Measurements from ENCODE around the gene PMEL. TPM values are rescaled to one million over a fixed set of nuclear protein-coding genes. Genes with fewer than 3 reads are reported as not detected.

PMEL gene
- polyA plus RNA-seq, 1 of the 3 experiments (the other 2 are of a cell fraction), result 1.8 TPM

GRCh38 chr12:55937981-55938380, 27.9 kb downstream of the PMEL start (continued):
- TF ChIP-seq MXI1 (IDR thresholded peaks at IDR 0.05; ENCODE audit: low read depth, low read length), result no peak
- TF ChIP-seq EZH2phosphoT487 (IDR thresholded peaks at IDR 0.05; ENCODE audit: borderline replicate concordance, low read depth), result no peak
- no peak for TF ChIP-seq RAD21 (IDR thresholded peaks at IDR 0.05; ENCODE audit: low read length)
- TF ChIP-seq ZBTB33 (IDR thresholded peaks at IDR 0.05; ENCODE audit: borderline replicate concordance, low read depth), result no peak

GRCh38 chr12:55935738-55936151, 30.1 kb downstream of the PMEL start:
- no peak for DNase-seq
- Histone ChIP-seq H3K9ac (no peak overlapping the region), H3K9me2 (no peaks in the 10 kb centered on the region), H2AFZ (ENCODE audit: low read depth) (no peak overlapping the region), H3K4me2 (no peak overlapping the region), H3K27me3 (ENCODE audit: insufficient read depth) (no peaks in the 10 kb centered on the region), H3K27ac (ENCODE audit: low read depth in 2 of 2, low read length in 1 of 2) (no peak overlapping the region), H3F3A (replicated peaks; ENCODE audit: insufficient read depth) (peaks cover 10% of the 10 kb centered on the region), H3K9me3 (no peaks in the 10 kb centered on the region), H3K4me1 (ENCODE audit: control insufficient read depth in 1 of 2, insufficient read depth in 2 of 2, low read depth in 1 of 2, low read length in 1 of 2) (peaks cover 22 to 25% of the 10 kb centered on the region in 2 experiments; a peak in 3 of 4 replicates), H3K4me3 (ENCODE audit: low read depth in 2 of 2, low read length in 1 of 2) (no peak overlapping the region), H3K79me2 (ENCODE audit: insufficient read depth) (peaks cover 28% of the 10 kb centered on the region), H4K20me1 (ENCODE audit: insufficient read depth) (no peaks in the 10 kb centered on the region), H3K36me3 (replicated peaks in 1 of 2; ENCODE audit: control insufficient read depth in 1 of 2, insufficient read depth in 2 of 2, low read length in 1 of 2) (peaks cover 1 to 19% of the 10 kb centered on the region in 2 experiments)
- POLR2A ChIA-PET, result no interaction called here
- no peak for TF ChIP-seq MXI1 (IDR thresholded peaks at IDR 0.05; ENCODE audit: low read depth, low read length)
- TF ChIP-seq CHD2 (IDR thresholded peaks at IDR 0.05; ENCODE audit: low read length, partially characterized antibody), result no peak
- TF ChIP-seq RCOR1 (IDR thresholded peaks at IDR 0.05; ENCODE audit: low read length), result no peak
- no peak for TF ChIP-seq SIN3A (IDR thresholded peaks at IDR 0.05; ENCODE audit: borderline replicate concordance, low read depth, low read length)
- no peak for TF ChIP-seq MEF2A (IDR thresholded peaks at IDR 0.05; ENCODE audit: borderline replicate concordance, low read depth)
- TF ChIP-seq USF1 (IDR thresholded peaks at IDR 0.05; ENCODE audit: borderline replicate concordance, low read depth), result no peak
- TF ChIP-seq FOXM1 (IDR thresholded peaks at IDR 0.05; ENCODE audit: low read depth), result no peak
- no peak for TF ChIP-seq PBX3 (IDR thresholded peaks at IDR 0.05)
- TF ChIP-seq TEAD4 (IDR thresholded peaks at IDR 0.05; ENCODE audit: borderline replicate concordance, insufficient read depth), result no peak
- WGBS (ENCODE audit: low lambda C conversion rate), result 95% methylated on average over 26 of the region's 26 CpGs
- CTCF ChIA-PET, result interaction anchor here (1.1 to 10.8 kb wide), 3 partner anchors 9 to 198 kb away, joined by 3 to 96 read pairs (median 11); partner anchors contain the start of genes PYM1 and SUOX

Data from SK-N-SH (cell line).